Heart left ventricle (tissue), 16 donors: ENCODE results near the gene OLFM3. TPM values are rescaled to one million over a fixed set of nuclear protein-coding genes. Genes with fewer than 3 reads are reported as not detected.

Source experiments
- ATAC-seq, 4 donors: fragments of 200-7000 bp; cut with Tn5 transposase; one replicate each; pipeline ENCODE4 v1.9.1; 2020 to 2022; ENCODE audit warnings: moderate library complexity in 4 of 4, mild to moderate bottlenecking in 3 of 4, moderate number of reproducible peaks in 1 of 4
- DNase-seq, 5 donors: peaks; one replicate each; pipeline ENCODE4 v3.0.0-alpha.2; 2020
- H3K27ac ChIP-seq, 12 donors: fragments of 200-600 bp; sonication (generic) in 4 of 12; one replicate each; pipeline versions ENCODE4 v1.5.0 to v1.8.0; 2016 to 2022; ENCODE audit warnings: mild to moderate bottlenecking in 2 of 12
- H3K27me3 ChIP-seq, 9 donors: fragments of 200-600 bp; sonication (generic) in 2 of 9; one replicate each; pipeline versions ENCODE4 v1.5.1 to v1.8.0; 2016 to 2022; ENCODE audit warnings: mild to moderate bottlenecking in 3 of 9
- H3K36me3 ChIP-seq, 9 donors: fragments of 200-600 bp; sonication (generic) in 2 of 9; one replicate each; pipeline versions ENCODE4 v1.5.0 to v1.8.0; 2018 to 2022; ENCODE audit warnings: mild to moderate bottlenecking in 2 of 9
- H3K4me1 ChIP-seq, 12 donors: fragments of 200-600 bp; sonication (generic) in 4 of 12; one replicate each; pipeline versions ENCODE4 v1.5.0 to v1.8.0; 2016 to 2022; ENCODE audit warnings: mild to moderate bottlenecking in 3 of 12
- H3K4me3 ChIP-seq, 12 donors: fragments of 200-600 bp; sonication (generic) in 4 of 12; one replicate each; pipeline versions ENCODE4 v1.5.0 to v1.8.0; 2017 to 2022; ENCODE audit warnings: mild to moderate bottlenecking in 9 of 12, moderate library complexity in 4 of 12
- H3K9me3 ChIP-seq, 12 donors: fragments of 200-600 bp; sonication (generic) in 4 of 12; one replicate each; pipeline versions ENCODE4 v1.5.0 to v1.8.0; 2016 to 2022; ENCODE audit warnings: mild to moderate bottlenecking in 1 of 12
- CTCF ChIP-seq, 12 donors: fragments of 200-600 bp; sonication (generic) in 4 of 12; IDR thresholded peaks; one replicate each; pipeline versions ENCODE4 v1.5.0 to v1.8.0; 2018 to 2022; ENCODE audit warnings: antibody characterized with exemption in 12 of 12, mild to moderate bottlenecking in 5 of 12
- POLR2A ChIP-seq, 2 donors: fragments of 450-650 bp; IDR thresholded peaks; one replicate each; pipeline ENCODE4 v1.6.1; 2017; ENCODE audit warnings: antibody characterized with exemption in 2 of 2, mild to moderate bottlenecking in 2 of 2, moderate library complexity in 2 of 2
- WGBS, 4 donors: extraction: QIAGEN DNeasy Blood & Tissue Kit in 2 of 4; methylation state at CpG; one replicate each; pipeline versions ENCODE4 v1.1.5 to v1.1.7; 2013 to 2018; 5-methylcytosine and 5-hydroxymethylcytosine counted together
- intact Hi-C, 10 donors: fragments of 100-400 bp; cut with DNase I; formaldehyde crosslinking; loops; one replicate each; pipeline versions ENCODE4 v1.11.1 to v1.14.2; 2022
- polyA plus RNA-seq, 2 donors: library from polyadenylated mRNA; stranded (reverse); fragments of 200-250 nt; gene quantifications; one replicate each; pipeline ENCODE4 v1.2.3, GENCODE V29; 2013
- total RNA-seq, 9 donors: library from RNA; depleted of rRNA in 2 of 9; stranded (reverse); fragments of >200 nt in 2 of 9; fragmentation: NEBNext Ultra II Directional in 3 of 9; extraction: Animal tissue kit (Norgen Biotek cat#: 25700) in 3 of 9; gene quantifications; one replicate each; pipeline versions ENCODE4 v1.1.0 to v1.2.4, GENCODE V29; 2016 to 2023
- donor health status: ischemic (EF 13 %, LVEDD 7.1; RV severe dilation, severe dysfunction).
- donor health status: healthy with polysubstance abuse.
- donor health status: DM: no; HTN: yes; CAD: no.
- donor health status: DM: no; HTN: no; CAD: no.
- donor health status: ischemic (EF 25% LVEDD 6.9; RV normal size, moderate dysfunction).
- donor health status: ischemic (EF 25% LVEDD 5.7; RV mildly dilated, moderate dysfunction).
- donor health status: healthy.
- donor health status: DM: yes; HTN: yes; CAD: no.
- donor health status: ischemic (EF 35%, LVEDD 5.7; RV mildly dilated, moderate dysfunction).
- donor health status: nonischemic (EF 11% LVEDD 7.7; RV severe dilation, severe dysfunction).
- donor health status: DM: yes; HTN: yes; CAD: no.
- donor health status: PGD.
- donor health status: ischemic (EF 29% LVEDD 5.4; RV normal size, mild dysfunction).
- donor health status: nonischemic (EF 23%, LVEDD 6.1; RV moderate dilation, normal function).

Gene OLFM3
- total and polyA plus RNA-seq, 11 donors, result not detected

GRCh38 chr1:101843160-101843559 is 153.6 kb downstream of the OLFM3 start:
- Histone ChIP-seq H3K27me3 (peaks cover 0 to 16% (median 0%) of the 10 kb centered on the region in 9 donors), H3K4me3 (no peak overlapping the region), H3K27ac (no peak overlapping the region), H3K4me1 (peaks cover 0 to 3% (median 0%) of the 10 kb centered on the region in 12 donors), H3K36me3 (no peaks in the 10 kb centered on the region), H3K9me3 (no peaks in the 10 kb centered on the region)
- intact Hi-C loops, result loop anchor here in 1 of 10 donors (10.0 kb wide), 1 partner anchor 132 kb away; no protein-coding TSS in a partner anchor
- 44 to 49% (median 45%) methylated on average over 5 of the region's 5 CpGs for WGBS, 4 donors
- DNase-seq, result no peak
- no peak for ATAC-seq
- no peak for TF ChIP-seq CTCF (IDR thresholded peaks at IDR 0.05)
- no peak for TF ChIP-seq POLR2A (IDR thresholded peaks at IDR 0.05)

- H3K4me3 ChIP-seq, result no peak overlapping the region
- peaks cover 0 to 13% (median 0%) of the 10 kb centered on the region in 9 donors for H3K27me3 ChIP-seq
- no peak for TF ChIP-seq POLR2A (IDR thresholded peaks at IDR 0.05)
- TF ChIP-seq CTCF (IDR thresholded peaks at IDR 0.05), result no peak
- ATAC-seq (no peak), DNase-seq (no peak)
- H3K9me3 ChIP-seq, result no peaks in the 10 kb centered on the region
- H3K27ac ChIP-seq, result no peak overlapping the region
- H3K36me3 ChIP-seq, result no peaks in the 10 kb centered on the region
- no peaks in the 10 kb centered on the region for H3K4me1 ChIP-seq
- WGBS, 4 donors, result 73 to 77% (median 75%) methylated on average over 4 of the region's 4 CpGs
- intact Hi-C loops, result loop anchor here in 1 of 10 donors (10.0 kb wide), 1 partner anchor 133 kb away; no protein-coding TSS in a partner anchor
Measured at GRCh38 chr1:101841824-101842223, 154.9 kb downstream of the OLFM3 start.

GRCh38 chr1:101835988-101836387 is 160.7 kb downstream of the OLFM3 start:
- no peaks in the 10 kb centered on the region for H3K36me3 ChIP-seq
- H3K27ac ChIP-seq, result no peak overlapping the region
- WGBS, 4 donors, result 47 to 56% (median 54%) methylated on average over 2 of the region's 2 CpGs
- intact Hi-C loops, result no loop called here
- no peaks in the 10 kb centered on the region for H3K27me3 ChIP-seq
- DNase-seq (no peak), ATAC-seq (no peak)
- TF ChIP-seq POLR2A (IDR thresholded peaks at IDR 0.05) (no peak), CTCF (IDR thresholded peaks at IDR 0.05) (no peak)
- H3K4me1 ChIP-seq, result no peaks in the 10 kb centered on the region
- no peaks in the 10 kb centered on the region for H3K9me3 ChIP-seq
- no peak overlapping the region for H3K4me3 ChIP-seq

GRCh38 chr1:101833312-101833711 is 163.4 kb downstream of the OLFM3 start:
- intact Hi-C loops, result no loop called here
- H3K36me3 ChIP-seq, result no peaks in the 10 kb centered on the region
- DNase-seq (no peak), ATAC-seq (no peak)
- 52 to 61% (median 59%) methylated on average over 4 of the region's 4 CpGs for WGBS, 4 donors
- no peaks in the 10 kb centered on the region for H3K4me1 ChIP-seq
- no peak overlapping the region for H3K27ac ChIP-seq
- H3K27me3 ChIP-seq, result no peaks in the 10 kb centered on the region
- H3K9me3 ChIP-seq, result no peaks in the 10 kb centered on the region
- no peak overlapping the region for H3K4me3 ChIP-seq
- TF ChIP-seq CTCF (IDR thresholded peaks at IDR 0.05), result no peak
- TF ChIP-seq POLR2A (IDR thresholded peaks at IDR 0.05), result no peak
